GM12878 (cell line): ENCODE results near the gene ATL2. TPM values are rescaled to one million over a fixed set of nuclear protein-coding genes. Genes with fewer than 3 reads are reported as not detected.

ENCODE experiments used
- ATAC-seq: fragments of 200-7000 bp; cut with Tn5 transposase; 3 replicates; pipeline ENCODE4 v1.9.1; 2020; ENCODE audit warnings: mild to moderate bottlenecking, moderate library complexity
- BruUV-seq: library from RNA; stranded (reverse); fragments of 400-500 nt; replicated peaks from 2 replicates; lab custom pipeline; 2021; lab: Mats Ljungman, UMichigan
- CTCF ChIA-PET: fragments of 300-600 bp; sonication (Branson Sonifier 250); formaldehyde crosslinking; extraction: SDS; loops from one replicate; lab custom pipeline; 2021; ENCODE audit warnings: inconsistent platforms; lab: Yijun Ruan, JAX
- POLR2A ChIA-PET: fragments of 350-600 bp; formaldehyde crosslinking; extraction: SDS; loops from one replicate; lab custom pipeline; 2021; ENCODE audit warnings: inconsistent platforms; lab: Charles Lee
- RAD21 ChIA-PET: fragments of 300-600 bp; sonication (Branson Sonifier 250); formaldehyde crosslinking; loops from one replicate; lab custom pipeline; 2023; ENCODE audit warnings: antibody characterized with exemption; ENCODE audit not compliant: unreplicated experiment; lab: Charles Lee
- SMC1A ChIA-PET: fragments of 300-600 bp; sonication (Branson Sonifier 250); formaldehyde crosslinking; loops from one replicate; lab custom pipeline; 2023; ENCODE audit not compliant: unreplicated experiment, uncharacterized antibody; lab: Charles Lee
- DNase-seq: peaks from one replicate; pipeline ENCODE4 v3.0.0-alpha.2; 2011; ENCODE audit warnings: low read depth, low spot score
- FAIRE-seq: peaks from 3 replicates; lab custom pipeline; 2011; peaks lifted over from hg19 to GRCh38; lab: Jason Lieb, UNC
- H2AFZ ChIP-seq: 2 replicates; pipeline ENCODE4 v1.6.0; 2011; ENCODE audit warnings: low read depth, low read length, control low read depth; ENCODE audit not compliant: control insufficient read depth
- H3K27ac ChIP-seq: 2 replicates; pipeline ENCODE4 v1.5.1; 2011; ENCODE audit warnings: control low read depth; ENCODE audit not compliant: control insufficient read depth, insufficient read depth
- H3K27me3 ChIP-seq, 2 experiments: replicated peaks in 1 of 2; 2 replicates each; pipeline versions ENCODE4 v1.6.0 to v1.6.1; 2011; ENCODE audit warnings: low read length in 1 of 2; ENCODE audit not compliant: control insufficient read depth in 2 of 2, insufficient read depth in 2 of 2
- H3K36me3 ChIP-seq, 2 experiments: 2 replicates each; pipeline ENCODE4 v1.5.1; 2011; ENCODE audit warnings: low read length in 1 of 2; ENCODE audit not compliant: control insufficient read depth in 2 of 2, insufficient read depth in 2 of 2
- H3K4me1 ChIP-seq: 2 replicates; pipeline ENCODE4 v1.6.1; 2011; ENCODE audit warnings: mild to moderate bottlenecking, low read length, moderate library complexity, mixed read lengths; ENCODE audit not compliant: control insufficient read depth, insufficient read depth
- H3K4me2 ChIP-seq: 2 replicates; pipeline ENCODE4 v1.6.0; 2011; ENCODE audit warnings: control low read depth; ENCODE audit not compliant: control insufficient read depth, insufficient read depth
- H3K4me3 ChIP-seq: fragments of 200-600 bp; sonication (generic); 2 replicates; pipeline ENCODE4 v1.5.1; 2016
- H3K79me2 ChIP-seq: 2 replicates; pipeline ENCODE4 v1.6.0; 2011; ENCODE audit warnings: low read length; ENCODE audit not compliant: control insufficient read depth, insufficient read depth
- H3K9ac ChIP-seq: 2 replicates; pipeline ENCODE4 v1.8.0; 2011; ENCODE audit warnings: low read length, control low read depth, mixed read lengths; ENCODE audit not compliant: control insufficient read depth, insufficient read depth
- H3K9me3 ChIP-seq: replicated peaks from 3 replicates; pipeline ENCODE4 v1.5.1; 2011; ENCODE audit warnings: mild to moderate bottlenecking, low read length; ENCODE audit not compliant: control insufficient read depth, insufficient read depth
- H4K20me1 ChIP-seq: 2 replicates; pipeline ENCODE4 v1.6.0; 2011; ENCODE audit not compliant: control insufficient read depth, insufficient read depth
- POLR2AphosphoS2 ChIP-seq: IDR thresholded peaks from 2 replicates; pipeline ENCODE4 v1.6.1; 2011; ENCODE audit warnings: low read depth, mild to moderate bottlenecking, low read length, improper control_type of control experiment, moderate library complexity
- RELA ChIP-seq: fragments of 450-650 bp; IDR thresholded peaks from 2 replicates; pipeline ENCODE4 v1.8.0; 2014; ENCODE audit warnings: borderline replicate concordance; ENCODE audit not compliant: partially characterized antibody
- SMAD1 ChIP-seq: fragments of 450-650 bp; IDR thresholded peaks from 2 replicates; pipeline ENCODE4 v1.6.1; 2018; ENCODE audit warnings: mild to moderate bottlenecking, low read depth; ENCODE audit not compliant: partially characterized antibody
- SUPT20H ChIP-seq: IDR thresholded peaks from 2 replicates; pipeline ENCODE4 v1.6.1; 2011; ENCODE audit warnings: low read depth, mild to moderate bottlenecking, low read length, moderate library complexity, borderline replicate concordance; ENCODE audit not compliant: control insufficient read depth
- WGBS: methylation state at CpG from one replicate; pipeline ENCODE4 v1.1.6; 2016; ENCODE audit warnings: low lambda C conversion rate; ENCODE audit not compliant: insufficient replicate concordance, insufficient coverage; ENCODE audit errors: missing lambda C conversion rate; 5-methylcytosine and 5-hydroxymethylcytosine counted together
- in situ Hi-C: fragments of 300-500 bp; cut with MboI; formaldehyde crosslinking; loops from 9 replicates; pipeline ENCODE4 v1.14.3; 2018; ENCODE audit warnings: mixed read lengths
- intact Hi-C: fragments of 100-400 bp; cut with micrococcal nuclease; formaldehyde crosslinking; loops from one replicate; pipeline ENCODE4 v1.14.2; 2022; ENCODE audit not compliant: unreplicated experiment
- polyA plus RNA-seq, 11 experiments: library from polyadenylated mRNA; depleted of rRNA in 4 of 11; unstranded in 6 of 11; stranded (reverse) in 5 of 11; fragments of >200 nt; fragmentation: Nextera tagmentation in 4 of 11; fragmentation: Illumina TruSeq in 1 of 11; extraction: Ambion mirVana in 4 of 11; extraction: Trizol in 1 of 11; gene quantifications; 1 replicate in 1 of 11; 2 replicates in 10 of 11; pipeline versions ENCODE4 v1.2.1 to v1.2.3, GENCODE V29; 2011 to 2016; ENCODE audit warnings: inconsistent platforms in 2 of 11, missing spikeins in 2 of 11, low read depth in 1 of 11
- total RNA-seq, 4 experiments: library from RNA; depleted of rRNA in 3 of 4; stranded (reverse); fragments of >200 nt in 3 of 4; fragmentation: Illumina TruSeq in 1 of 4; extraction: Trizol in 1 of 4; gene quantifications; 2 replicates each; pipeline versions ENCODE4 v1.2.1 to v1.2.3, GENCODE V29; 2013 to 2021
- TF ChIP-seq, protein P1 (sequence below): IDR thresholded peaks from 2 replicates; pipeline ENCODE4 v1.6.1; 2011; ENCODE audit warnings: borderline replicate concordance, low read depth, mild to moderate bottlenecking, moderate library complexity, low read length; ENCODE audit not compliant: insufficient read depth, poor library complexity, severe bottlenecking

Gene ATL2
- total and polyA plus RNA-seq, 10 of the 15 experiments (the other 5 are each of a cell fraction or from before 2014, with no cell fraction given) = 8.6 to 51.5 (median 41.8) TPM

DNA sequence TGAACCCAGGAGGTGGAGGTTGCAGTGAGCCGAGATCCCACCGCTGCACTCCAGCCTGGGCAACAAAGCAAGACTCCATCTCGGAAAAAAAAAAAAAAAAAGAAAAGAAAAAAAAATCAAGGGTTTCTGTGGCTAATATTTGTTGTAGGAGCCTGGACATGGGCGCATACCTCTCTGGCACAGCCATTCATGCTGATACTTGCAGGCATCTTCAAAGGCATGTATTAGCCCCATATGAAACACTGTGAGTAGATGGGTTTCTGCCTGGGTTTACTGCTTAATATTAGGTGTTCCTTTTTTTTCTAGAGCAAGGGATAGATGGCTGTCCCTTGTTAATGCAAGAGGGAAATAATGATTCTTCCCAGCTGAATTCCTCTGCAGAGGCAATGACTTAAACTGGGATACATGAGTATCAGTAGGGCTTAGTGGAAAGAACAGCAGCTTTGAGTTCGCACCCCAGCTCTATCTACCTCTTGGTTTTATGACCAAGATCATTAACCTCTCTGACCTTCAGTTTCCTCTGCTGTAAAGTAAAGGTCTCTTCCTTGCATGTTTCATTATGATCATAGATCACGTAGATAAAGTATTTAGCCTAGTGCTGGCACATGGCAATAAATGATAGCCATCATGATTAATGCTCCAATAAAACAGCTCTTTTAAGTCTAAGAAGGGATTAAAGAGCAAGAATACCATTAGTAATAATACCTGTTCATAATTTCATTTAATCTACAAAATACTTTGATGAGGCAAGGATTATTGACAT, 4.5 kb upstream of the ATL2 start:
- FAIRE-seq (no peak), ATAC-seq (no peak)

More for the DNA sequence above, 4.5 kb upstream of the ATL2 start:
- no peak overlapping the region for H2AFZ ChIP-seq
- no peaks in the 10 kb centered on the region for H4K20me1 ChIP-seq
- peaks cover 5% of the 10 kb centered on the region for H3K79me2 ChIP-seq
- SMC1A ChIA-PET = interaction anchor here (2.1 to 2.6 kb wide), 2 partner anchors 85 to 93 kb away, joined by 6 to 9 read pairs; no protein-coding TSS in a partner anchor
- no peaks in the 10 kb centered on the region for H3K27me3 ChIP-seq
- TF ChIP-seq, protein P1, sequence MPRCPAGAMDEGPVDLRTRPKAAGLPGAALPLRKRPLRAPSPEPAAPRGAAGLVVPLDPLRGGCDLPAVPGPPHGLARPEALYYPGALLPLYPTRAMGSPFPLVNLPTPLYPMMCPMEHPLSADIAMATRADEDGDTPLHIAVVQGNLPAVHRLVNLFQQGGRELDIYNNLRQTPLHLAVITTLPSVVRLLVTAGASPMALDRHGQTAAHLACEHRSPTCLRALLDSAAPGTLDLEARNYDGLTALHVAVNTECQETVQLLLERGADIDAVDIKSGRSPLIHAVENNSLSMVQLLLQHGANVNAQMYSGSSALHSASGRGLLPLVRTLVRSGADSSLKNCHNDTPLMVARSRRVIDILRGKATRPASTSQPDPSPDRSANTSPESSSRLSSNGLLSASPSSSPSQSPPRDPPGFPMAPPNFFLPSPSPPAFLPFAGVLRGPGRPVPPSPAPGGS = no peak
- no peak for TF ChIP-seq SUPT20H
- TF ChIP-seq POLR2AphosphoS2 = no peak
- no peak for TF ChIP-seq RELA
- TF ChIP-seq SMAD1 = no peak
- TF ChIP-seq, all 136 proteins: peak for 0
- in situ Hi-C loops (no loop called here), intact Hi-C loops (no loop called here)
- Histone ChIP-seq H3K36me3 (no peaks in the 10 kb centered on the region), H3K9ac (no peak overlapping the region), H3K9me3 (no peaks in the 10 kb centered on the region), H3K27ac (no peak overlapping the region), H3K4me1 (no peaks in the 10 kb centered on the region), H3K4me2 (no peak overlapping the region), H3K4me3 (no peak overlapping the region)
- CTCF ChIA-PET = interaction anchor here (0.6 to 1.2 kb wide), 4 partner anchors 92 to 1072 kb away, joined by 3 read pairs; no protein-coding TSS in a partner anchor
- DNase-seq = no peak
- no TSS peak for BruUV-seq
- WGBS = 98% methylated on average over 5 of the region's 6 CpGs
- RAD21 ChIA-PET = no interaction called here
- POLR2A ChIA-PET = interaction anchor here (0.6 kb wide), 1 partner anchor 118 kb away, joined by 3 read pairs; no protein-coding TSS in a partner anchor
